HEK293 (cell line): ENCODE results near the gene CDK19.
A peak's percentile ranks its signal among the peaks of the same experiment; 100 is the strongest.
"Not testable (repeated sequence)": the region's sequence is repeated elsewhere in the genome, so short reads cannot be mapped to it uniquely, and the experiment has no call there.

Experiments
- CTCF ChIA-PET: fragments of 350-600 bp; formaldehyde crosslinking; extraction: SDS; loops from one replicate; lab custom pipeline; 2021; ENCODE audit warnings: antibody characterized with exemption; lab: Yijun Ruan, JAX
- POLR2A ChIA-PET: fragments of 300-600 bp; formaldehyde crosslinking; extraction: SDS; loops from one replicate; lab custom pipeline; 2020; ENCODE audit warnings: antibody characterized with exemption, inconsistent platforms; lab: Yijun Ruan, JAX
- H3K27ac ChIP-seq: fragments of 200-500 bp; sonication (Bioruptor generic); 2 replicates; pipeline ENCODE4 v1.5.1; 2014; ENCODE audit warnings: low read depth, low read length, control low read depth, inconsistent platforms; ENCODE audit errors: extremely low read depth
- H3K36me3 ChIP-seq, 2 experiments: fragments of 200-500 bp in 1 of 2; sonication (Bioruptor generic) in 1 of 2; 1 replicate in 1 of 2; 2 replicates in 1 of 2; pipeline ENCODE4 v1.5.1; 2014 to 2017; ENCODE audit warnings: inconsistent platforms in 2 of 2, low read length in 2 of 2; ENCODE audit not compliant: control insufficient read depth in 2 of 2, insufficient read depth in 1 of 2
- H3K4me1 ChIP-seq: fragments of 200-500 bp; sonication (Bioruptor generic); 2 replicates; pipeline ENCODE4 v1.5.1; 2014; ENCODE audit warnings: mild to moderate bottlenecking, low read length, inconsistent platforms; ENCODE audit not compliant: control insufficient read depth, insufficient read depth
- H3K4me3 ChIP-seq: 2 replicates; pipeline ENCODE4 v1.5.1; 2011; ENCODE audit warnings: low read depth, mild to moderate bottlenecking, control low read depth, low read length, moderate library complexity
- H3K9me3 ChIP-seq: fragments of 200-500 bp; sonication (Bioruptor generic); 2 replicates; pipeline ENCODE4 v1.5.1; 2014; ENCODE audit warnings: low read depth, low read length, inconsistent platforms; ENCODE audit not compliant: control insufficient read depth, insufficient read depth
- KLF8 ChIP-seq: fragments of 450-650 bp; formaldehyde crosslinking; IDR thresholded peaks from 2 replicates; pipeline ENCODE4 v1.5.1; 2016; ENCODE audit warnings: missing biosample characterization, missing genetic modification characterization
- PRDM2 ChIP-seq: fragments of 450-650 bp; formaldehyde crosslinking; IDR thresholded peaks from 2 replicates; pipeline ENCODE4 v1.5.1; 2016; ENCODE audit warnings: missing biosample characterization, missing genetic modification characterization, borderline replicate concordance
- ZFP69B ChIP-seq: fragments of 450-650 bp; formaldehyde crosslinking; IDR thresholded peaks from 2 replicates; pipeline ENCODE4 v1.5.1; 2016; ENCODE audit warnings: missing biosample characterization, missing genetic modification characterization
- ZNF140 ChIP-seq: fragments of 450-650 bp; formaldehyde crosslinking; IDR thresholded peaks from 2 replicates; pipeline ENCODE4 v1.5.1; 2016; ENCODE audit warnings: missing biosample characterization, missing genetic modification characterization
- ZNF146 ChIP-seq: fragments of 450-650 bp; formaldehyde crosslinking; IDR thresholded peaks from 2 replicates; pipeline ENCODE4 v1.5.1; 2016; ENCODE audit warnings: missing biosample characterization, missing genetic modification characterization
- ZNF324 ChIP-seq: fragments of 450-650 bp; formaldehyde crosslinking; IDR thresholded peaks from 2 replicates; pipeline ENCODE4 v1.5.1; 2016; ENCODE audit warnings: missing biosample characterization, missing genetic modification characterization
- ZNF76 ChIP-seq: fragments of 450-650 bp; formaldehyde crosslinking; IDR thresholded peaks from 2 replicates; pipeline ENCODE4; 2016; ENCODE audit warnings: low read depth, missing biosample characterization, missing genetic modification characterization, borderline replicate concordance
- ZNF785 ChIP-seq: fragments of 450-650 bp; formaldehyde crosslinking; IDR thresholded peaks from 2 replicates; pipeline ENCODE4 v1.5.1; 2016; ENCODE audit warnings: missing biosample characterization, missing genetic modification characterization
- ZNF791 ChIP-seq: fragments of 450-650 bp; formaldehyde crosslinking; IDR thresholded peaks from 2 replicates; pipeline ENCODE4 v1.5.1; 2016; ENCODE audit warnings: missing biosample characterization, missing genetic modification characterization
- ZNF792 ChIP-seq: fragments of 450-650 bp; formaldehyde crosslinking; IDR thresholded peaks from 2 replicates; pipeline ENCODE4 v1.5.1; 2016; ENCODE audit warnings: missing biosample characterization, missing genetic modification characterization
- ZSCAN18 ChIP-seq: fragments of 450-650 bp; formaldehyde crosslinking; IDR thresholded peaks from 2 replicates; pipeline ENCODE4 v1.5.1; 2016; ENCODE audit warnings: missing biosample characterization, missing genetic modification characterization
- ZSCAN5A ChIP-seq: fragments of 450-650 bp; formaldehyde crosslinking; IDR thresholded peaks from 2 replicates; pipeline ENCODE4 v1.5.1; 2016; ENCODE audit warnings: missing biosample characterization, missing genetic modification characterization
- TF ChIP-seq, protein P1 (sequence below): fragments of 450-650 bp; formaldehyde crosslinking; IDR thresholded peaks from 2 replicates; pipeline ENCODE4 v1.5.1; 2016; ENCODE audit warnings: missing biosample characterization, missing genetic modification characterization
- TF ChIP-seq, protein P2 (sequence below): fragments of 450-650 bp; formaldehyde crosslinking; IDR thresholded peaks from 2 replicates; pipeline ENCODE4 v1.5.1; 2016; ENCODE audit warnings: missing biosample characterization, missing genetic modification characterization

The CDK19 gene

DNA sequence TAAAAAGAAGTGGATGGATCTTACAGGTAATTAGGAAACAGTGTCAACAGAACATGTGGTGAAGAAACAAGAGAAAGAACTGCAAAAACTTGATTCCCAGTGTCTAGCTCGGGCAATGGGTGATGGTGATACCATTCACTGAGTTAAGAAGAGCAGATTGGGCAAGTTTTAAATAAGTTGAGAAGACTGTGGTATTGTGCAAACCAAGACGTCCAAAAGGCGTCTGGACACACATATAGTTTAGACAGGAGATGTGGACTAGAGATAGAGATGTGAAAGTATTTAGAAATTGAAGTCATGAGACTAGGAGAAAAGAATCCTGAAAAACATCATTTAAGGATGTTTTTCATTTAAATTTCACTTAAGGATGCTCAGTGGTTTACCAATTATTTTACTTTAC is 53.9 kb downstream of the CDK19 start (continued):
- TF ChIP-seq ZNF146 (tag by site-specific recombination) (no peak), ZSCAN18 (tag by site-specific recombination) (no peak), KLF8 (tag by site-specific recombination) (no peak), ZNF792 (tag by site-specific recombination) (no peak), ZNF785 (tag by site-specific recombination) (no peak), ZNF791 (tag by site-specific recombination) (no peak), ZSCAN5A (tag by site-specific recombination) (no peak), PRDM2 (tag by site-specific recombination) (no peak), ZNF140 (tag by site-specific recombination) (no peak), ZNF76 (tag by site-specific recombination) (no peak), ZNF324 (tag by site-specific recombination) (no peak)
- TF ChIP-seq, protein P1, sequence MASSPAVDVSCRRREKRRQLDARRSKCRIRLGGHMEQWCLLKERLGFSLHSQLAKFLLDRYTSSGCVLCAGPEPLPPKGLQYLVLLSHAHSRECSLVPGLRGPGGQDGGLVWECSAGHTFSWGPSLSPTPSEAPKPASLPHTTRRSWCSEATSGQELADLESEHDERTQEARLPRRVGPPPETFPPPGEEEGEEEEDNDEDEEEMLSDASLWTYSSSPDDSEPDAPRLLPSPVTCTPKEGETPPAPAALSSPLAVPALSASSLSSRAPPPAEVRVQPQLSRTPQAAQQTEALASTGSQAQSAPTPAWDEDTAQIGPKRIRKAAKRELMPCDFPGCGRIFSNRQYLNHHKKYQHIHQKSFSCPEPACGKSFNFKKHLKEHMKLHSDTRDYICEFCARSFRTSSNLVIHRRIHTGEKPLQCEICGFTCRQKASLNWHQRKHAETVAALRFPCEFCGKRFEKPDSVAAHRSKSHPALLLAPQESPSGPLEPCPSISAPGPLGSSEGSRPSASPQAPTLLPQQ (tag by site-specific recombination): no peak

GRCh38 chr6:110760589-110760988 is 54.7 kb downstream of the CDK19 start:
- Histone ChIP-seq H3K36me3 (no peaks in the 10 kb centered on the region), H3K4me1 (no peaks in the 10 kb centered on the region), H3K9me3 (no peaks in the 10 kb centered on the region), H3K27ac (no peak overlapping the region), H3K4me3 (no peak overlapping the region)
- TF ChIP-seq ZFP69B (tag by site-specific recombination): no peak
- POLR2A ChIA-PET: interaction anchor here (0.6 to 1.0 kb wide), 2 partner anchors 55 to 114 kb away, joined by 3 read pairs; partner anchors contain the start of genes AMD1 and CDK19
- CTCF ChIA-PET: interaction anchor here (0.5 kb wide), 1 partner anchor 196 kb away, joined by 3 read pairs; no protein-coding TSS in a partner anchor

GRCh38 chr6:110760098-110760497 is 55.2 kb downstream of the CDK19 start:
- ChIA-PET POLR2A (interaction anchor here (0.8 to 1.0 kb wide), 2 partner anchors 56 to 115 kb away, joined by 3 read pairs; partner anchors contain the start of genes AMD1 and CDK19), CTCF (interaction anchor here (0.5 to 0.7 kb wide), 2 partner anchors 13 to 58 kb away, joined by 3 read pairs; no protein-coding TSS in a partner anchor)
- not testable (repeated sequence) for H3K36me3 ChIP-seq, H3K9me3 ChIP-seq, H3K4me3 ChIP-seq, H3K4me1 ChIP-seq, H3K27ac ChIP-seq
- TF ChIP-seq, protein P2, sequence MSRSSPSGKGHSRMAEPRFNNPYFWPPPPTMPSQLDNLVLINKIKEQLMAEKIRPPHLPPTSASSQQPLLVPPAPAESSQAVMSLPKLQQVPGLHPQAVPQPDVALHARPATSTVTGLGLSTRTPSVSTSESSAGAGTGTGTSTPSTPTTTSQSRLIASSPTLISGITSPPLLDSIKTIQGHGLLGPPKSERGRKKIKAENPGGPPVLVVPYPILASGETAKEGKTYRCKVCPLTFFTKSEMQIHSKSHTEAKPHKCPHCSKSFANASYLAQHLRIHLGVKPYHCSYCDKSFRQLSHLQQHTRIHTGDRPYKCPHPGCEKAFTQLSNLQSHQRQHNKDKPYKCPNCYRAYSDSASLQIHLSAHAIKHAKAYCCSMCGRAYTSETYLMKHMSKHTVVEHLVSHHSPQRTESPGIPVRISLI (tag by site-specific recombination): peak; percentile 19; the same call in 1 of the 2 replicates
